Measurements from ENCODE around the gene RND3. TPM values are rescaled to one million over a fixed set of nuclear protein-coding genes. Genes with fewer than 3 reads are reported as not detected.

RND3 gene
- total RNA-seq, 1 donor from 2014 or later: 22.1 TPM

- ATAC-seq: no peak
- intact Hi-C loops (cut with DNase I): loop anchor here (2.0 kb wide), 1 partner anchor 62 kb away; the partner anchor contains the start of gene RND3
- no peak for DNase-seq (ENCODE audit: missing footprints)
Measured at GRCh38 chr2:150424406-150424805, 63.1 kb downstream of the RND3 start.

- ATAC-seq (no peak), DNase-seq (ENCODE audit: missing footprints) (no peak)
- intact Hi-C loops (cut with DNase I): no loop called here
Measured at GRCh38 chr2:150421126-150421651, 66.3 kb downstream of the RND3 start.

- DNase-seq (ENCODE audit: missing footprints): no peak
- intact Hi-C loops (cut with DNase I): no loop called here
- ATAC-seq: no peak
Measured at GRCh38 chr2:150418916-150419315, 68.6 kb downstream of the RND3 start.
